Tongue (tissue), 2 donors: ENCODE results near the gene GAREM1. TPM values are rescaled to one million over a fixed set of nuclear protein-coding genes. Genes with fewer than 3 reads are reported as not detected.

ENCODE experiments used
- DNase-seq: peaks from one replicate; pipeline ENCODE4 v3.0.0-alpha.2; 2015
- total RNA-seq: library from RNA; depleted of rRNA; stranded (reverse); fragments of >200 nt; gene quantifications from one replicate; pipeline ENCODE4 v1.2.3, GENCODE V29; 2014

GAREM1 gene
- total RNA-seq, 1 donor from 2014 or later: 14.0 TPM

GRCh38 chr18:32455361-32455760 is 15.3 kb downstream of the GAREM1 start:
- peak; percentile 56 for DNase-seq

GRCh38 chr18:32454593-32454992 is 16.1 kb downstream of the GAREM1 start:
- DNase-seq: peak; percentile 74

GRCh38 chr18:32450874-32451273 is 19.8 kb downstream of the GAREM1 start:
- no peak for DNase-seq

- no peak for DNase-seq
Measured at GRCh38 chr18:32450026-32450691, 20.5 kb downstream of the GAREM1 start.

- DNase-seq: no peak
Measured at GRCh38 chr18:32446780-32447179, 23.9 kb downstream of the GAREM1 start.

- DNase-seq: no peak
Measured at GRCh38 chr18:32445846-32446245, 24.8 kb downstream of the GAREM1 start.

GRCh38 chr18:32443706-32444215 is 26.9 kb downstream of the GAREM1 start:
- no peak for DNase-seq

GRCh38 chr18:32443033-32443705 is 27.5 kb downstream of the GAREM1 start:
- no peak for DNase-seq

GRCh38 chr18:32442575-32442974 is 28.1 kb downstream of the GAREM1 start:
- DNase-seq: no peak

- peak; percentile 71 for DNase-seq
Measured at GRCh38 chr18:32441533-32441932, 29.1 kb downstream of the GAREM1 start.

GRCh38 chr18:32440518-32440917 is 30.2 kb downstream of the GAREM1 start:
- no peak for DNase-seq

- no peak for DNase-seq
Measured at GRCh38 chr18:32439802-32440201, 30.9 kb downstream of the GAREM1 start.

GRCh38 chr18:32439241-32439640 is 31.4 kb downstream of the GAREM1 start:
- DNase-seq: no peak

GRCh38 chr18:32438173-32438572 is 32.5 kb downstream of the GAREM1 start:
- no peak for DNase-seq

GRCh38 chr18:32437100-32437834 is 33.4 kb downstream of the GAREM1 start:
- DNase-seq: no peak

GRCh38 chr18:32435631-32436500 is 34.8 kb downstream of the GAREM1 start:
- no peak for DNase-seq

GRCh38 chr18:32431753-32432152 is 38.9 kb downstream of the GAREM1 start:
- no peak for DNase-seq

- no peak for DNase-seq
Measured at GRCh38 chr18:32429402-32429801, 41.3 kb downstream of the GAREM1 start.

GRCh38 chr18:32427084-32427900 is 43.4 kb downstream of the GAREM1 start:
- no peak for DNase-seq

- no peak for DNase-seq
Measured at GRCh38 chr18:32425466-32425865, 45.2 kb downstream of the GAREM1 start.

- DNase-seq: peak; percentile 37
Measured at GRCh38 chr18:32424696-32425095, 46.0 kb downstream of the GAREM1 start.
